ENCODE data around the gene PTGER4.
"Not testable (repeated sequence)": the region's sequence is repeated elsewhere in the genome, so short reads cannot be mapped to it uniquely, and the experiment has no call there.

Gene PTGER4

DNA sequence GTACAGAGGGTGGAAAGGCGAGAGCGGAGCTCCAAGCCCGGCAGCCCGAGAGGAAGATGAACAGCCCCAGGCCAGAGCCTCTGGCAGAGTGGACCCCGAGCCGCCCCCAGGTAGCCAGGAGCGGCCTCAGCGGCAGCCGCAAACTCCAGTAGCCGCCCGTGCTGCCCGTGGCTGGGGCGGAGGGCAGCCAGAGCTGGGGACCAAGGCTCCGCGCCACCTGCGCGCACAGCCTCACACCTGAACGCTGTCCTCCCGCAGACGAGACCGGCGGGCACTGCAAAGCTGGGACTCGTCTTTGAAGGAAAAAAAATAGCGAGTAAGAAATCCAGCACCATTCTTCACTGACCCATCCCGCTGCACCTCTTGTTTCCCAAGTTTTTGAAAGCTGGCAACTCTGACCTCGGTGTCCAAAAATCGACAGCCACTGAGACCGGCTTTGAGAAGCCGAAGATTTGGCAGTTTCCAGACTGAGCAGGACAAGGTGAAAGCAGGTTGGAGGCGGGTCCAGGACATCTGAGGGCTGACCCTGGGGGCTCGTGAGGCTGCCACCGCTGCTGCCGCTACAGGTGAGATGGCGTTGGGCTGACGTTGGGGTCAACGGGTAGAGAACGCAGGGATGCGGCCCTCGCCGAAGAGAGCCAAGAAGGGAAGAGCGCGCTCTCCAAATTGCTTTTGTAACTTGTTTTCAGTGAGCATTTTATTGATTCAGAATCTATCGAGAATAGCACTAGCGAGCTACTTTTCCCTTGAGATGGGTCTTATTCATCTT, at the start of gene PTGER4:
Gene PTGER4 (plus strand): TSS at position 3 of the 769 bp plus-strand sequence. CDS start 1,079 bp downstream, outside the sequence.
- peak in 1 of 2 experiments; percentile 50 for DNase-seq

DNA sequence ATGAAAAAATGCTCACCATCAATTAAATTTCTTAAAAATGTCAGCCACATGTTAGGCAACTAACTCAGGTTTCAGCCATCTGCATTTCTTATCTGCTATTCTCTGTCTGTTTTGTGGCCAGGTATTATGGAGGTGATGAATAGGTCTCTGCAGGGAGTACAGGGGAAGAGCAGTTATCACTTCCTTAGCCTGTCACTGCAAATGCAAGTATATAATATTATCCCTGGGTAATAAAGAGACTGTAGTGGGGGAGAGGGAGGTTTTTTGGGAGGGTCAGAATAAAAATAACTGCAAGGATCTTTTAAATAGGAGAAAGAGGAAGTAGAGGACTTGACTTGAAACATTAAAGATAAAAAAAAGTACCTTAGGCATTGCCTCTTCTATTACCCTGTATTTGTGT, 49.6 kb upstream of the PTGER4 start:
- peak; percentile 84 to 85 for DNase-seq

DNA sequence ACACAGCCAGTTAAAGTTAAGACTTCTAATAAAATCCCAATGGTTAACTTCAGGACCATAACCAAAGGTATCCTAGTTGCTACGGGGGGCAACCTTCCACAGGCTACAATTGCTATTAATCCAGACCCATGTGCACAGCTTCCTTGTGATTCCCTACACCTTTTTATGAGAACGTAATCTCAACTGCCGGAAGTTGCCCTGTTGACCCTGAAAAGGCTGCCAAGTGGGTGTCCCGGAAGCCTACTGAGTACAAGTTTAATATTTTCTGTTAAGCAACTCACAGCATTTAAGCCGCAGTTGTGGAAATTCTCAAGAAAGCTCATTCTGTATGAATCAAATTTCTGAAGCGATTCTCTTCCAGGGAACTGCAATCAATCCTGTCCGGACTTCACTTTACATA, 48.5 kb upstream of the PTGER4 start:
- DNase-seq = no peak

DNA sequence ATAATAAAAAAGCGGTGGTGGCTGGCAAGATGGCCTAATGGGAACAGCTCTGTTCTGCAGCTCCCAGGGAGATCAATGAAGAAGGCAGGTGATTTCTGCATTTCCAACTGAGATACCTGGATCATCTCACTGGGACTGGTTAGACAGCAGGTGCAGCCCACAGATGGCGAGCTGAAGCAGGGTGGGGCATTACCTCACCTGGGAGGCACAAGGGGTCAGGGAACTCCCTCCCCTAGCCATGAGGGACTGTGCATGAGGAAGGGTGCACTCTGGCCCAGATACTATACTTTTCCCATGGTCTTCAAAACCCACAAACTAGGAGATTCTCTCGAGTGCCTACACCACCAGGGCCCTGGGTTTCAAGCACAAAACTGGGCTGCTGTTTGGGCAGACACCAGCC, 45.6 kb upstream of the PTGER4 start:
- DNase-seq = no peak

DNA sequence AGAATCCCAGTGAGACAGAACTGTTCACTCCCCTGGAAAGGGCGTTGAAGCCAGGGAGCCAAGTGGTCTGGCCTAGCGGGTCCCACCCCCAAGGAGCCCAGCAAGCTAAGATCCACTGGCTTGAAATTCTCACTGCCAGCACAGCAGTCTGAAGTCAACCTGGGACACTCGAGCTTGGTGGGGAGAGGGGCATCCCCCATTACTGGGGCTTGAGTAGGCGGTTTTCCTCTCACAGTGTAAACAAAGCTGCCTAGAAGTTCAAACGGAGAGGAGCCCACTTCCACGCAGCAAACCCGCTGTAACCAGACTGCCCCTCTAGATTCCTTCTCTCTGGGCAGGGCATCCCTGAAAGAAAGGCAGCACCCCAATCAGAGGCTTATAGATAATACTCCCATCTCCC, 45.1 kb upstream of the PTGER4 start:
- no peak for DNase-seq

DNA sequence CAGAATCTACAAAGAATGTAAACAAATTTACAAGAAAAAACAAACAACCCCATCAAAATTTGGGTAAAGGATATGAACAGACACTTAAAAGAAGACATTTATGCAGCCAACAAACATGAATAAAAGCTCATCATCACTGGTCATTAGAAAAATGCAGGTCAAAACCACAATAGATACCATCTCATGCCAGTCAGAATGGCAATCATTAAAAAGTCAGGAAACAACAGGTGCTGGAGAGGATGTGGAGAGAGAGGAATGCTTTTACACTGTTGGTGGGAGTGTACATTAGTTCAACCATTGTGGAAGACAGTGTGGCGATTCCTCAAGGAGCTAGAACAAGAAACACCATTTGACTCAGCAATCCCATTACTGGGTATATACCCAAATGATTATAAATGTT, 40.2 kb upstream of the PTGER4 start:
- not testable (repeated sequence) for DNase-seq

DNA sequence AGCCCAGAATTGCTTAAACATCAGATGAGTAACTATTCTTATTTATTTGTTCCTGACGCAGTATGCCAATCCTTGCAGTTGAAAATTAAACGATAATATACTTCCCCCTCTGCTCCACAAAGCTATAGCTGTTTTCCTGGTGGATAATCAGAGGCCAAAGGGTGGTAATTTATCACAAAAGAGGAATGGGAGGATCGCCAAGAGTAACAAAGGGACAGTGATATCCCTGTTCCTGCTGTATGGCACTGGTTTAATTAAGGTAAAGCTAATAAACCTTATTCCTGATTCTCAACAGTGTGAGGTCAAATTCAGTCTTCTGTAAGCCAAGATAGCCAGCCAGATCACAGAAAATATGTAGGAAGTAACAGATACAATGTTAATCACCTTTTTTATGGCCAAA, 33.4 kb upstream of the PTGER4 start:
- no peak for DNase-seq

DNA sequence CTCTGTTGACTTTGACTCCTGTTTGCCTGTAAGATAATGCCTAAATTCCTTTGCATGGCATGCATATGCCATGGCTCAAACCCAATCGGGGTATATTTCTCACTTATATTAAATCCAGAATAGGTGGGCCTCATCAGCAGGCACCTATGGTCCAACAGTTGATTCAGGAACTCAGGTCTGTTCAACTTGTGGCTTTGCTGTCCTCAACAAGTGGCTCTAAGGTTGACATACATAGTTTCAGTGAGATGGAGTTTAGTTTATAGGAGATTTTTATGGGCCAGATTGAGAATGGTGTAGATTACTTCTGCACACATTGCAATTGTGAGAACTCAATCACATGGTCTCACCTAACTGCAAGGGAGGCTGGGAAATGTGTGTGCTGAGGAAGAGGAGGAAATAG, 31.6 kb upstream of the PTGER4 start:
- DNase-seq = no peak

DNA sequence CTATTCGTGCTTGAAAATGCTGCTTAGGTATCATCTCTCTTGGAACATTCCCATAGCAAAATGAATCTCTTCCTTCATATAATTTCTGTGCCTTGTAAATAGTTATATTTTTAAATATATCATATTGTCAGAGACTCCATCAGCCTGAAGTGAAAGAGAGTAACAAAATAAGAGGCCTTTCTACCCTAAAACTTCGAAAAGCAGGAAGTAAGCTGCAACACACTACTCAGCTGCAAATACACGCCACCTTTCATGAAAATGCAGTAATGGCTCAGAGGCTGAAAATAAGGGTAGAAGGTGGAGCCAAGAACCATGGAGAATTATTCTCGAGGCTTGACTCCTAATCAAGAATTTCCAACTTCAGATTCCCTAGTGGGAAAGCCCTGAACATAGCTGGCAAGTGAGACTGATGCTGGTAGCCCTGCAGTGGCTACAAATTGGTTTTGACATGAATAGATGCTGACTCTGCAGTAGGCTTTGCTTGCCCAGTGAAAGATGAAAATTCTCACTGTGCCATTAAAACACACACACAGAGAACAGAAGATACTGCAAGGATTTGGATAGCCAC, 30.2 kb upstream of the PTGER4 start:
- peak; percentile 32 to 41 for DNase-seq

DNA sequence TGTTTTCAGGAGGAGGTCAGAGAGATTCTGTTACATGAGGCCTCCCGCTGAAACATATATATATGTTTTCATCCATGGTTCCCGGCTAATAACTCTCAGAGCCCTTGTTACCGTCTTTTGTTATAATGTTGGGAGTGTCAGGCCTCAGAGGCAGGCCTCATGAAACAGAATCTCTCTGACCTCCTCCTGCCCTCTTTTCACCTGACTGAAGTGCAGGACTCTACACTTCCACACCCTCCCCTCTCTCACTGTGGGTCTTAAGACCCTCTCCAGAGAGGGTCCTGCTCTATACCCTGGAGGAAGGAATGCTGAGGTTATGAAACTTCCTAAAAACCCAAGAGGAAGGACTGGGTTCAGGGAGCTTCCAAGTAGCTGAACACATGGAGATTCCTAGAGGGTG, 28.5 kb upstream of the PTGER4 start:
- no peak for DNase-seq

DNA sequence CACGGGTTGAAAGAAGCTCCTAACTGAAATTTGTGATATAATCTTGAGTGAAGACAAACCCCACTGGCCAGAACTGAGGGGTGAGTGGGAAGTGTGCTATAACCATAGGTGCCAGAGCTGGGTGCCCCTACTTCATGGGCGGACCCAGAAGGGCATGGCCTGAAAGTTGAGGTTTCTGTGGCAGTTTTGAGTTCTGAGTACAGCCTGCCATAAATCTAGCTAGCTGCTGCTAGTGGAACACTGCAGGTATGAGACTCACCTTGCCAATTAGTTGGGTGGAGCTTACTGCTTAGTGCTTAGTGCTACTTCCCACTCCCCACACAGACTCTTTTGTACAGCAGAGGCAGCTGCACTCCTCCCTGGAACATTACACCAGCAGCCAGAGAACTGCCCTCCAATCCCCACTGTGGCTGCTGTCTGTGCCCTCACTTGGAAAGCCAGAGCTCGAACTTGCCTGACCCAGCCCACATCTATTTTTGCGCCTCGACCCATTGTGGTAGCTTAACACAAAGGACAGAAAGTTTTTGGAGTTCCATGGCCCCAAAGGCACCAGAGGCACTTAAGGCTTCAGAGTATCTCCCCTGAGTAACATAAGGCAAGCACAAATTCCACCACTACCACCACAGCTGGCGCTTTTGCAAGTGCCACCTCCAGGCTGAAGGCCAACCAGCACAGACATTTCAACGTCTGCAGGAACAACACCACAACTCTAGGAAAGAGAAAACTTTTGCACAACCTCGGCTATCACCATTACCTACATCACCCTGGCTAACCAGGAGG, 27.1 kb upstream of the PTGER4 start:
- DNase-seq = no peak

DNA sequence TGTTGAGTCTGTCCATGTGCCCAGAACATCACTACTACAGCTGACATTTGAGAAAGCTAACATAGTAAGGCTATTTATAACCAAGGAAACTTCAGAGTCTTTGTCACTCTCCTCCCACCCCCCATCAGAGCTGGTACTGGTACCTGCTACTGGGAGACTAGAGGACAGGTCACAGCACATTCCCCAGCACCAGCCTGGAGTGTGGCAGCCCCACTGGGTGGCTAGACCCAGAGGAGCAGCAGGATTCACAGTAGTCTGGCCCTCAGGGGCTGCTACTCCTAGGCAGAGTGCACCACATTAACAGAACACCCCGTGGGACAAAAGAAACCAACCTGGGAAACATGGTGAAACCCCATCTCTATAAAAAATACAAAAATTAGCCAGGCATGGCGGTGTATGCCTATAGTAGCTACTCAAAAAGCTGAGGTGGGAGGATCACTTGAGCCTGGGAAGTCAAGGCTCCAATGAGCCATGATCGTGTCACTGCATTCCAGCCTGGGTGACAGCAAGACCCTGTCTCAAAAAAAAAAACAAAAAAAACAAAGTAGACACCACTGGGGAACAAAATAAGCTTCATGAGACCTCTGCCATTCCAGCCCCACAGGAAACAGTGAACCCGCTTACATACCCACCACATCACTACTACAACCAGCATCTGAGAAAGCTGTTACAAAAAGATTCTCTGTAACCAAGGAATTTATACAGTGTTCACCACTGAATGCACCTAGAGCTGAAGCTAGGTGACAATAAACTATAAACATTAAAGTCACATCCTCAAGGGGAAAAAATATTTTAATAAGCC, 26.3 kb upstream of the PTGER4 start:
- DNase-seq = no peak

DNA sequence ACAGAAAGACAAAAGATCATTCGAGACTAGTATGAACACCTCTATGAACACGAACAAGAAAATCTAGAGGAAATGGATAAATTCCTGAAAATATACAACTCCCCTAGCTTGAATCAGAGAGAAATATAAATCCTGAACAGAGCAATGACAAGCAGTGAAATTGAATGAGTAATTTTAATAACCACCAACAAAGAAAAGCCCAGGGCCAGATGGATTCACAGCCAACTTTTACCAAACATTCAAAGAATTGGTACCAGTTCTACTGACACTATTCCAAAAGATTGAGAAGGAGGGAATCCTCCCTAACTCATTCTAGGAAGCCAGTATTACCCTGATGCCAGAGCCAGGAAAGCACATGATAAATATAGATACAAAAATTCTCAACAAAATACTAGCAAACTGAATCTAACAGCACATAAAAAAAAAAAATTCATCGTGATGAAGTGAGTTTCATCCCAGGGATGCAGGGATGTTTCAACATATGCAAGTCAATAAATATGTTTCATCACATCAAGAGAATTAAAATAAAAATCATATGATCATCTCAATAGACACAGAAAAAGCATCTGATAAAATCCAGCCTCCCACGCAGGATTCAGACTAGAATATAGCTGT, 25.2 kb upstream of the PTGER4 start:
- no peak for DNase-seq

DNA sequence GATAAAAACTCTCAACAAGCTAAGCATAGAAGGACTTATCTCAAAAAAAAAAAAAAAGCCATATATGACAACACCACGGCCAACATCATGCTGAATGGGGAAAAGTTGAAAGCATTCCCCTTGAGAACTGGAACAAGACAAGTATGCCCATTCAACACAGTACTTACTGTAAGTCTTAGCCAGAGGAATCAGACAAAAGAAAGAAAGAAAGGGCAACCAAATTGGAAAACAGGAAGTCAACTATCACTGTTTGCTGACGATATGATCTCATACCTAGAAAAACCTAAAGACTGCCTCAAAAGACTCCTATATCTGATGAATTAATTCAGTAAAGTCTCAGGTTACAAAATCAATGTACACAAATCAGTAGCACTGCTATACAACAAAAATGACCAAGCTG, 24.6 kb upstream of the PTGER4 start:
- peak in 1 of 2 experiments; percentile 28 for DNase-seq

DNA sequence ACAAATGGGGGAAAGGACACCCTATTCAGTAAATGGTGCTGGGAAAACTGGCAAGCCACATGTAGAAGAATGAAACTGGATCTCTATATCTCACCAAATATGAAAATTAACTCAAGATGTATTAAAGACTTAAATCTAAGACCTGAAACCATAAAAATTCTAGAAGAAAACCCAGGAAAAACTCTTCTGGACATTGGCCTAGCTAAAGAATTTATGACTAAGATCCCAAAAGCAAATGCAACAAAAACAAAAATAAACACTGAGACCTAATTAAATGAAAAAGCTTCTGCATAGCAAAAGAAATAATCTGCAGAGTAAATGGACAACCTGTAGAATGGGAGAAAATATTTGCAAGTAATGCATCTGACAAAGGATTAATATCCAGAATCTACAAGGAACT, 23.6 kb upstream of the PTGER4 start:
- not testable (repeated sequence) for DNase-seq

DNA sequence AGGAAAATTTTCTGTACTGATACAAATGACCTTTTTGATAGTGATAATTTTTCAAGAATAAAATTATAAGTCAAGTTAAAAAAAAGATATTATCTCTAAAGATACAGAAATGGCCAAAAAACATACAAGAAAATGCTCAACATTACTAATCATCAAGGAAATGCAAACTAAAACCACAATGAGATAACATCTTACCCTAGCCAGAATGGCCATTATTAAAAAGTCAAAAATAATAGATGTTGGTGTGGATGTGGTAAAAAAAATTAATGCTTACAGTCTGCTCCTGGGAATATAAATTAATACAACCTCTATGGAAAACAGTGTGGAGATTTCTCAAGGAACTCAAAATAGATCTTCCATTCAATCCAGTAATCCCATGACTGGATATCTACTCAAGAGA, 22.9 kb upstream of the PTGER4 start:
- DNase-seq = no peak

DNA sequence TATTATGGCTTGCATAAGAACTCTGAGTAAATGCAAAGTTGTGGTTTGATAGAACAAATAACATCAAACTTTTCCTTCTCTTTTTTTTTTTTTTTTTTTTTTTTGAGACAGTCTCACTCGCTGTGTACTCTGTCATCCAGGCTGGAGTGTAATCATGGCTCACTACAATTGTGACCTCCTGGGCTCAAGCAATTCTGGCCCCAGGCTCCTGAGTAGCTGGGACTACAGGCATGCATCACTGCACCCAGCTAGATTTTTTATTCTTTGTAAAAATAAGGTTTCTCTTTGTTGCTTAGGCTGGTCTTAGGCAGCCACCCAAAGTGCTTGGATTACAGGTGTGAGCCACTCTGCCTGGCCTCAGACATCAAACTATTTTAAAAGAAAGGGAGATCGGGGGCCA, 19.0 kb upstream of the PTGER4 start:
- no peak for DNase-seq

DNA sequence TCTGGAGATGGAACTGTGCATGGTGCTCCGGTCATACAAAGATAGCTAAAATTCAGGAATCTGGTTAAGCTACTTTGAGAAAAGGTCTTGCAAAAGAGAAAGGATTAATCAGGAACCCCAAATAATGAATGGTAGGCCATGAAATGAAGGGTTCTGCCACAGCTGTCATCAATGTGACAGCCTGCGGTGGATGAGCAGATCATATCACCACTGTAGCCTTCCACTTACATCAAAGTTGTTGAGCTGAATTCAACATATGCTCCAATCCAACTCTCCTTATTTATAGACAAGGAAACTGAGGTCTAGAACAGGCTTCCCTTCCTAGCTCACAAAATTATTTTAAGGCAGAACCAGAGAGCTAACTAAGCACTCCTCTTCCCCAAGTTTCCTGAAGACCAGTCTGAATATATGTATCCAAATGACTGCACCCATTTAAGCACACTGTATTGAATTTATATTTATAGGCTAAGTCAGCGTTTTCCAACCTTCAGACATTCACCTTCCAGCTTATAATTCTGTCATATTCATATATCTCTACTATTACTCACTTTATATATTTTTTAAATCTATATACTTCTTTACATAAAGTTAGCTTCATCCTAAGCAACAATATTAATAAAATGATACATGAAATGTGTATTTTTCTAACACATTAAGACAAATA, 13.9 kb upstream of the PTGER4 start:
- DNase-seq = peak; percentile 47 to 71

DNA sequence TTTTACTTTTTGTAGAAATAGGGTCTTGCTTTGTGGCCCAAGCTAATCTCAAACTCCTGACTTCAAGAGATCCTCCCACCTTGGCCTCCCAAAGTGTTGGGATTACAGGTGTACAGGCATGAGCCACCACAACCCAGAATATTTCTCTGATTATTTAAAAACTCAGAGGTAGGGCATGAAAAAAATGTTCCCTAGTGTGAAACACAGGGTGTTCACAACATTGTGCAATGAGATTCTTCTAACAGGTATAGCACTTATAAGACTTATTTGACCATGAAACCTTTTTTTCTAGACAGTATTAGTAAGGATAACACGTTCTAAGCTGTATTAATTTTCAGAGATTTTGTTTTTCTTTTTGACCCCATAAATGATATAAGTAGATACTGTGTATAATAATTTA, 13.1 kb upstream of the PTGER4 start:
- DNase-seq = no peak

DNA sequence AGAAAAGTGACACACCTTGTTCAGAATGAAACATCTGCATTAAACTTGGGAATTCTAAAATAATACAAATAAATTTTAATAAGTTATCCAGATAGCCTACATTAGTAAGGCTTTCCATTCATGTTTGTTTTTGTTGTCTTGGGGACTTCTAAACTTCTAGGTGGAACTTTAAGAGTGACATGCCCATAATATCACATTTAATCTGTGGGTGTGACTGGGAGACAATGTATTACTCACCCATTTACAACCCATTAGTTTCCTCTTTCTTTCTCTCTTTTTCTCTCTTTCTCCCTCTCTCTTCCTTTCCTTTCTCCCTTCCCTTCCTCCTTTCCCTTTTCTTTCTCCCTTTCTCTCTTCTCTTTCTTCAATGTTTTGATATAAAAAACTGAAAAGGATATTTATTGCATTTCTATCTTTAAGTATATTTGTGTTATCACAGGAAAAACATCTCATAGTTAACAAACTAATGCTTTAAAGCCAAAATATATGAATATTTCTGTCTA, 12.5 kb upstream of the PTGER4 start:
- no peak for DNase-seq

DNA sequence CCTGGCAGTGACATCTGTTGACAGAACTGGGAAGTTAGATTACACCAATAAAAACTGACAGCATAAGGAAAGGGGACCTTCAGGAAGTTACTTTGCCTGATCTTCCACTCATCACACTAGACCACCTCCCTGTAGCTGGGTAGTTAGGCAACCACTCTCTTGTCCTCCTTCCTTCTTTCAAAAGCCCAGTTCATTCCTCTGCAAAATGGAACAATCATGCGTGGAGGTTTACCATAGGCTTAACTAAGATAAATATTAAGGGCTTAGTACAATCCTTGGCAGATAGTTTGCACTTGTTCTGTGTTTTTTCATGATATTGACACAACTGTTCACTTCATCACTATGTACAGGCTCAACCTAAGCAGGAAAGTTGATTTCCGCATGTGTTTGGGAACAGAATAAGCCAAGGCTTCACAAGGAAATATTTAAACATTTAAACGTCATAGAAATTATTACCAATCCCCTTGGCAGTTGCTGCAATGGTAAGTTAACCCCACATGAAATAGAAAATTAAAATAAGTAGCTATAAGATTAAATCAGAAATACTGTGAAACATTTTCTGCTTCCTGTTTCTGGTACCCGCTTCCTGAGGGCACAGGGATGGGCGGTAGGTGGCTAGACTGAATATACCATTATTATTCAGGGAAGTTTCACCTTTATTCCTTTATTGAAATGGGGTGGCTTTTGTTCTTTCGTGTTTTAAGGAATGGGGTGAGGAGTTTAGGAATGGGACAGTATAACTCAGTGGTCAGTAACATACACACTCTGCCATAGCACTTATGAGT, 9.9 kb upstream of the PTGER4 start:
- DNase-seq = peak; percentile 28 to 50

Measured in Kasumi-1 (cell line).